ENCODE measurements around the gene NKX6-2.
"Not testable (repeated sequence)": the region's sequence is repeated elsewhere in the genome, so short reads cannot be mapped to it uniquely, and the experiment has no call there.

The NKX6-2 gene

GRCh38 chr10:132754071-132754470 lies 31.9 kb downstream of the NKX6-2 start:
- DNase-seq (ENCODE audit: low spot score) = no peak

DNA sequence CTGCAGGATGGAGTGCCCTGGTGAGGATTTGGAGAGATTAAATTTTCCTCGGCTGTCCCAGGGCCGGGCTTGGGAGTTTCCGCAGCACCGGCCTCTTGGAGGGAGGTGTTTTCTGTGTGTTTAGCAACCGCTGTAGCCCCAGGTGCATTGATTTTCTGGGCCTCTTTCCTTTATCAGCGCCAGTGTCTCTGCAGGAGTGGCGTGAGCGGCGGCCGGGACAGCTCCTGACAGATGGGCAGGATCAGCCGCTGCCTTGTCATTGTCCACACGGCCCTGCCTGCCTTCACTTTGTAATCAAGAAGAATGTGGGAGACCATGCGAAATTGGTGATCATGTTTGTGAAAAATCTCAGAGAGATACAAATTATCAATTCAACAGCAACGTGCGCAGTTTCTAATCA lies 32.4 kb downstream of the NKX6-2 start:
- no peak for DNase-seq (ENCODE audit: low spot score)

GRCh38 chr10:132752961-132753360 lies 33.0 kb downstream of the NKX6-2 start:
- no peak for DNase-seq (ENCODE audit: low spot score)

GRCh38 chr10:132752378-132752777 lies 33.6 kb downstream of the NKX6-2 start:
- DNase-seq (ENCODE audit: low spot score) = no peak

DNA sequence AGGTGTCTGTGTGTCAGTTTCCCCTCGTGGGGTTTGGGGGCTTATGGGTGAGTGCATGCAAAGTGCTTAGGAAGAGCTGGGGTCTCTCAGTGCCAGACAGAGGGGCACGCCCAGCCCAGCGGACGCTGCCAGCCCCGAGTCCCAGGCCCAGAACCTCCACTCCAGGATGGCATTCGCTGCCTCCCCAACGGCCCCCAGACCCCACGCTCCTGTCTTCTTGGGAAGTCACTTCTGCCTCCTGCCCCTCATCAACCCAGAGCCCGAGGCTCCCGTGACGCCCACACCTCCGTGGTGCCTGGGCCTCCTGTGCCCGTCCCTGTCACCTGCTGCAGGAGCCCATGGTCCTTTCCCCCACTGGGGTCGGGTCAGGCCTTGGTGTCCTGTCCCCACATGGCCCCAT lies 35.0 kb downstream of the NKX6-2 start:
- DNase-seq (ENCODE audit: low spot score) = no peak

GRCh38 chr10:132749371-132749795 lies 36.6 kb downstream of the NKX6-2 start:
- no peak for DNase-seq (ENCODE audit: low spot score)

- DNase-seq (ENCODE audit: low spot score) = no peak
Observed at GRCh38 chr10:132748545-132749370, 37.2 kb downstream of the NKX6-2 start.

DNA sequence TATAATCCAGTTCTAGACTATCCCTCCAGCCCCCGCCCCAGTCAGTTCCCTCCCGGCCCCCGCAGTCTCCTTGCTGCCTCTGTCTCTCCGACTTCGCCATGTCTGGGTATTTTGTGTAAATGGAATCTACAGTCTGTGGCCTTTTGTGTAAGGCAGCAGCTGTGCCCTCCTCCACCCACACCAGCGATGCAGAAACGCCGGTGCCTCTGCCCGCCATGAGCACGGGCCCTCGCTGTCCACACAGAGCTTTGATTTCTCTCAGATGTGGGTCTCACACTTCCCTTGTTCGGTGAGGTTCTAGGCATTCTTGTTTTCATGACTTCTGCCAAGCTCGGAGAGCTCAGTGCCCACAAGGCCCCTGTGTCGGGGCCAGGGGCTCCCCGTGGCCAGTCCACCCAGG lies 37.8 kb downstream of the NKX6-2 start:
- DNase-seq (ENCODE audit: low spot score) = no peak

GRCh38 chr10:132746801-132747625 lies 38.9 kb downstream of the NKX6-2 start:
- DNase-seq (ENCODE audit: low spot score) = peak; percentile 34

DNA sequence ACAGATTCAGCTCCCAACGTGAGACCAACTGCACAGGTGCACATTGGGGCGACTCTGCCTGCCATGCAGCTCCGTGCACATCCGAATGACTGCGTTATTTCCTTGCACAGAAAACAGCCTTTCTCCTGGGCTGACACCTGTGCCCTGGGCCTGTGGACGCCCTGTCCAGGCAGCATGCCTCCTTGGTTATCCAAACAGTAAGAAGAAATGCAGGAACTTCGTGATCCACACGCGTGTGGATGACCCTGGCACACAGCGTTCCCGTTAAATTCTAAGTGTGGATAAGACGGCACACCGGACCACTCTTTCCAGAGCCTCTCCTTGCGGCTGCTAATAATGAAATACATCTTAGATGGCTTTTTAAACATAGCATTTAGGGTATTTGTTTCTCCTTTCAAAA lies 39.6 kb downstream of the NKX6-2 start:
- no peak for DNase-seq (ENCODE audit: low spot score)

DNA sequence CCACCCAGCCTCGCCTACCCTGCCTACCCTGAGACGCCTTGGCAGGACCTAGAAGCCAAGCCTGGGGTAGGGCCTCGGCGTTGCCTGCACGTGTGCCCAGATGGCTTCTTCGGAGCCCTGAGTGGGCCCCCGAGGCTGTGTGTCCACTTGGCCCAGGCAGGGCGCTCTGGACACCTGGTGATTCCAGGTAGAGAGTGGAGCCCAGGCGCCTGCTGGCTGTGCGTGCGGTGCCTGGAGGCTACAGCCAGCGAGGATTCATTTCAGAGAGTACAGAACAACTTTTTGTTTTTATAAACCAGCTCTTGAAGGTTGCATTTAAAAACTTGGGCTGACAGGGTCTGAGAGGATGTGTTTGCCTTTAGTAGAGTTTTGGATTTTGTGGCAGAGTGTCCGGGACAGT lies 40.0 kb downstream of the NKX6-2 start:
- DNase-seq (ENCODE audit: low spot score) = no peak

GRCh38 chr10:132745511-132745910 lies 40.4 kb downstream of the NKX6-2 start:
- no peak for DNase-seq (ENCODE audit: low spot score)

DNA sequence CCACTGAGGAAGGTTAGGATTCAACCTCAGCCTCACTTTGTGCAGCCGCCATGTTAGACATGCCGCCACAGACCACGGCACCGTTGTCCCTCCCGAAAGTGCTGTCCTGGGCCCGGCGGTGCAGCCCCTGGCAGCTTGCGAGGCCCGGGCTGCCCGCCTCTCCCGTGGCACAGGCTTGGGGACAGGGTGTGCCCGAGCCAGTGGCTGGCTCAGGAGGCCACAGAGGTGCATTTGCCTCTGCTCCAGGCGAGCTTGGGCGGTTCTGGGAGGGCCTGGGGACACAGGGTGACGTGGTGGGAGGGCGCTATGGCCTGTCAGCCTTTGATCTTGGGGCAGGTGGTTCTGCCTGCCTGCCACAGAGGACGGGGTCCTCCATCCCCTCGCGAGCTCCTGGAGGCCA lies 41.1 kb downstream of the NKX6-2 start:
- DNase-seq (ENCODE audit: low spot score) = no peak

DNA sequence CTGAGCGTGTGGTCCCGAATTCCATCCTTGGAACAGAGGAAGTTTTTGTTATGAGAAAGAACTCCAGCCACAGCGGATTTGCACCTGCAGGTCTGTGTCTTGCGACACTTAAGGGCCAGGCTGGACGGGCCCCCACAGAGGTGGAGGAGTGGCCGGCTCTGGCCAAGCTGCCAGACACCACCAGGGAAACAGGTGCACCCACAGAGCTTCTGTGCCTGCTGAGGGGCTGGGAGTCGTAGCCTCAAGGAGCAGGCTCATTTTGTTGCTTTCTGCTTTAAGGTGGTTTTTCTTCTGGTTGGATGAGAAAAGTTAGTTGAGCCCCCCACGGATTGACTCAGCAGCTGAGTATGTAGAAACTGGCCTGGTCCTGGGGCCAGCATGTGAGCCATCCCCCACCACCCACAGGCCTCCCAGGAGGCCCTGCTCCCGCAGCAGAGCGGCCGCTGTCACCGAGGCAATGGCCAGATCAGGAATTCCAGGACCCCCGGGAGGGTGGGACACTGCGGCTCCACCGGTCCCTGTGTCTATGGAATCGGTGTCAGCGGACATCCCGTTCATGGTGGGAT lies 41.9 kb downstream of the NKX6-2 start:
- DNase-seq (ENCODE audit: low spot score) = no peak

DNA sequence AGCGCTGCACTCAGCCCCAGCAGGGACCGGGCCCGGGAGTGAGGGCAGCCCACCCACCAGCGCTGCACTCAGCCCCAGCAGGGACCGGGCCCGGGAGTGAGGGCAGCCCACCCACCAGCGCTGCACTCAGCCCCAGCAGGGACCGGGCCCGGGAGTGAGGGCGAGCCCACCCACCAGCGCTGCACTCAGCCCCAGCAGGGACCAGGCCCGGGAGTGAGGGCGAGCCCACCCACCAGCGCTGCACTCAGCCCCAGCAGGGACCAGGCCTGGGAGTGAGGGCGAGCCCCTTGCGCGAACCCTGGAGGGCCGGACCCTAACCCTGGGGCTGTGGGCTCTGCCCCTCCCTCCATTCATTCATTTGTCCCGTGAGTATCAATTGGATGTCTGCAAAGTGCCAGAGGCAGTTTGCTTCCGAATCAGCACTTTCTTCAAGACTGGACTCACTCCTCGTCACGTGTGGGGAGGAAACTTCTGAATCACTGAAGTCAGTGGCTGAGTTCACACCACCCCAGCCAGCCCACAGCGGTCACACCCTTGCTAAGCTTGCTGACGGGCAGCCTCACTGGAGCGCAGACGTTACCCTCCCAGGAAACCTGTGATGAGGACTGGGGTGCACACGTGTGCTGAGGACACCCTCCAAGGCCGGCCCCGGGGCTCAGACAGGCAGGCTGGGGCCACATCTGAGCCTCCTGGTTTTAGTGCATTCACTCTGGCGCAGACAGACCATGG lies 42.6 kb downstream of the NKX6-2 start:
- not testable (repeated sequence) for DNase-seq (ENCODE audit: low spot score)

- no peak for DNase-seq (ENCODE audit: low spot score)
Observed at GRCh38 chr10:132742837-132743194, 43.1 kb downstream of the NKX6-2 start.

GRCh38 chr10:132742167-132742836 lies 43.6 kb downstream of the NKX6-2 start:
- DNase-seq (ENCODE audit: low spot score) = no peak

DNA sequence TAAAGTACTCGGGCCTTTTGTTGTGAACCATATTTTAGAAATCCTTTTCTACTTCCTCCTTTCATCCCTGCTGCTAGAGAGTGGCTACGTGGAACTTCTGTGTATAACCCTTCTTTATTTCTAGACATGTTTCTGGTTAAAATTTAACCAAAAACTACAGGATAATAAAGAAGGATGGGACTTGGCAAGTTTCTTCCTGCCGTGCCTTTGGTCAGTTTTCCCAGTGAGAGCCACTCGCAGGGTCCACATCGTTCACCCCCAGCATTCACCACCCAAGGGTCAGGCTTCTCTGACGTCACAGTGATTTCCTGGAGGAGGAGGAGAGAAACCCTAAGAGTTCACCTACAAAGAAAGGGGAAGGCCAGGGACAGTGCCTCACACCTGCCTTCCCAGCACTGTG lies 45.4 kb downstream of the NKX6-2 start:
- no peak for DNase-seq (ENCODE audit: low spot score)

- DNase-seq (ENCODE audit: low spot score) = no peak
Observed at GRCh38 chr10:132739225-132739613, 46.7 kb downstream of the NKX6-2 start.

GRCh38 chr10:132738454-132739224 lies 47.3 kb downstream of the NKX6-2 start:
- DNase-seq (ENCODE audit: low spot score) = peak; percentile 95
